SK-N-MC (cell line): ENCODE data around the gene FBXL22.

Experiments used
- EZH2 ChIP-seq: fragments of 200-600 bp; sonication (generic); IDR thresholded peaks from one replicate; pipeline ENCODE4 v1.6.1; 2017; ENCODE audit warnings: antibody characterized with exemption
- FOXP2 ChIP-seq: optimal IDR thresholded peaks from 2 replicates; pipeline ENCODE3; 2011; ENCODE audit warnings: mild to moderate bottlenecking, moderate library complexity; ENCODE audit not compliant: insufficient read depth; ENCODE audit errors: extremely low read length, control extremely low read depth
- POLR2AphosphoS5 ChIP-seq: IDR thresholded peaks from 2 replicates; pipeline ENCODE4 v1.6.1; 2012; ENCODE audit warnings: mild to moderate bottlenecking, low read depth, low read length, borderline replicate concordance

DNA sequence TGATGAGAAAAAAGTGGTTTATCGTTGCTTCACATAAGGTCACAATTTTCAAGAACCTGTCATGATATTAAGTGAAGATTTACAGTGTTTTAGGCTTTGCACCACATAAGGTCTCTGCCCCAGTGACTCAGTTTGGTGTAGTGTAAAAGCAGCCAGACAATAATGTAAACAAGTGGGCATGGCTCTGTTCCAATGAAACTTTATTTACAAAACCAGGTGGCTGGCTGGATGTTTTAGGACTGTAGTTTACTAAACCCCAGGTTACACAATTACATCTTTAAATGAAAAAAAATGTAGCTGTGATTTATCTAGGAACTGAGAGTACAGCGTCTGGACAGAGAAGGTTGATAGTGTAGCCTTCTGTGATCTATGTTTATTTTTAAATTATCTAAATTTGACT, 9.7 kb upstream of the FBXL22 start:
- TF ChIP-seq POLR2AphosphoS5 (no peak), FOXP2 (no peak), EZH2 (no peak)
